Mammary epithelial cell (primary cell): ENCODE measurements around the gene SPATA32.

Experiments used
- CTCF ChIP-seq, 2 donors: IDR thresholded peaks in 1 of 2; conservative IDR thresholded peaks in 1 of 2; 2 replicates each; pipeline ENCODE4 v1.5.1; 2011 to 2012; ENCODE audit warnings: inconsistent platforms in 2 of 2, low read length in 2 of 2, mild to moderate bottlenecking in 2 of 2, control low read depth in 1 of 2, low read depth in 1 of 2; ENCODE audit not compliant: insufficient read depth in 1 of 2; ENCODE audit errors: extremely low read depth in 1 of 2
- EZH2 ChIP-seq: IDR thresholded peaks from 2 replicates; pipeline ENCODE4 v1.6.1; 2012; ENCODE audit warnings: low read length, inconsistent platforms, borderline replicate concordance

GRCh38 chr17:45267436-45268055, 5.7 kb upstream of the SPATA32 start:
- TF ChIP-seq CTCF (conservative IDR thresholded peaks at IDR 0.05 in 1 of 2, IDR thresholded peaks at IDR 0.05 in 1 of 2; ENCODE audit: extremely low read depth in 1 of 2, insufficient read depth in 1 of 2, low read depth in 1 of 2, low read length in 2 of 2) (no peak), EZH2 (no peak)
